K562 (cell line): Measurements from ENCODE around the gene TRAPPC5. TPM values are rescaled to one million over a fixed set of nuclear protein-coding genes. Genes with fewer than 3 reads are reported as not detected.

Experiments used
- ATAC-seq: fragments of 200-7000 bp; cut with Tn5 transposase; 3 replicates; pipeline ENCODE4 v1.9.1; 2020; ENCODE audit warnings: moderate library complexity
- BruUV-seq: library from RNA; stranded (reverse); fragments of 400-500 nt; replicated peaks from 2 replicates; lab custom pipeline; 2021; lab: Mats Ljungman, UMichigan
- CTCF ChIA-PET: fragments of 300-600 bp; formaldehyde crosslinking; extraction: SDS; loops from one replicate; lab custom pipeline; 2021; ENCODE audit warnings: low intra/inter-chr PET ratio; lab: Yijun Ruan, JAX
- POLR2A ChIA-PET: fragments of 300-600, 350-650 bp; sonication (Branson Sonifier 250); formaldehyde crosslinking; extraction: SDS; loops from one replicate; lab custom pipeline; 2021; ENCODE audit warnings: antibody characterized with exemption, inconsistent platforms; lab: Yijun Ruan, JAX
- DNase-seq, 4 experiments: peaks; one replicate each; pipeline versions ENCODE4 v3.0.0 to v3.0.0-alpha.2; 2011 to 2018; ENCODE audit warnings: low spot score in 3 of 4, mixed read lengths in 3 of 4; ENCODE audit errors: extremely low read depth in 1 of 4
- FAIRE-seq: peaks from 2 replicates; lab custom pipeline; 2011; peaks lifted over from hg19 to GRCh38; lab: Jason Lieb, UNC
- H2AFZ ChIP-seq: 2 replicates; pipeline ENCODE4 v1.6.0; 2011; ENCODE audit warnings: low read depth, low read length, control low read depth, inconsistent platforms
- H3K27ac ChIP-seq: fragments of 200-600 bp; 3 replicates; pipeline ENCODE4 v1.8.0; 2011; ENCODE audit warnings: low read depth, mild to moderate bottlenecking, control low read depth, inconsistent platforms, low read length, moderate library complexity, mixed read lengths; ENCODE audit errors: extremely low read depth
- H3K27me3 ChIP-seq, 2 experiments: fragments of 300-600 bp in 1 of 2; 2 replicates in 1 of 2; 3 replicates in 1 of 2; pipeline versions ENCODE4 v1.6.0 to v1.8.0; 2011; ENCODE audit warnings: inconsistent platforms in 2 of 2, low read length in 2 of 2, mild to moderate bottlenecking in 1 of 2, mixed read lengths in 1 of 2, moderate library complexity in 1 of 2; ENCODE audit not compliant: control insufficient read depth in 2 of 2, insufficient read depth in 2 of 2
- H3K36me3 ChIP-seq: fragments of 300-600 bp; 3 replicates; pipeline ENCODE4 v1.8.0; 2011; ENCODE audit warnings: mild to moderate bottlenecking, low read length, inconsistent platforms; ENCODE audit not compliant: control insufficient read depth, insufficient read depth
- H3K4me1 ChIP-seq, 2 experiments: fragments of 200-600 bp in 1 of 2; replicated peaks in 1 of 2; 2 replicates in 1 of 2; 3 replicates in 1 of 2; pipeline versions ENCODE4 v1.5.1 to v1.8.0; 2011; ENCODE audit warnings: inconsistent platforms in 2 of 2, low read length in 2 of 2, mild to moderate bottlenecking in 1 of 2, mixed read lengths in 1 of 2, moderate library complexity in 1 of 2; ENCODE audit not compliant: control insufficient read depth in 2 of 2, insufficient read depth in 2 of 2
- H3K4me2 ChIP-seq: 2 replicates; pipeline ENCODE4 v1.6.1; 2011; ENCODE audit warnings: low read length, control low read depth, inconsistent platforms, mixed read lengths; ENCODE audit not compliant: insufficient read depth
- H3K4me3 ChIP-seq: fragments of 200-600 bp; sonication (generic), shearing (Covaris generic); 2 replicates; pipeline ENCODE4 v1.5.1; 2016; ENCODE audit warnings: control low read depth, inconsistent platforms
- H3K79me2 ChIP-seq: fragments of 200-600 bp; 3 replicates; pipeline ENCODE4 v1.8.0; 2011; ENCODE audit warnings: low read length, inconsistent platforms; ENCODE audit not compliant: control insufficient read depth, insufficient read depth
- H3K9ac ChIP-seq, 2 experiments: 2 replicates each; pipeline versions ENCODE4 v1.6.0 to v1.6.1; 2011; ENCODE audit warnings: low read depth in 2 of 2, low read length in 2 of 2, control low read depth in 1 of 2, inconsistent platforms in 1 of 2, mild to moderate bottlenecking in 1 of 2, mixed read lengths in 1 of 2; ENCODE audit not compliant: insufficient read depth in 1 of 2
- H3K9me1 ChIP-seq: one replicate; pipeline ENCODE4 v1.6.0; 2011; ENCODE audit warnings: inconsistent platforms, mild to moderate bottlenecking, low read length, moderate library complexity; ENCODE audit not compliant: control insufficient read depth, insufficient read depth
- H3K9me3 ChIP-seq: replicated peaks from 2 replicates; pipeline ENCODE4 v1.5.1; 2011; ENCODE audit warnings: low read depth, low read length, inconsistent platforms; ENCODE audit not compliant: control insufficient read depth, insufficient read depth
- H4K20me1 ChIP-seq: replicated peaks from 2 replicates; pipeline ENCODE4 v1.6.1; 2011; ENCODE audit warnings: low read length, inconsistent platforms, mixed read lengths; ENCODE audit not compliant: control insufficient read depth, insufficient read depth
- DMBX1 ChIP-seq: fragments of 250-450 bp; sonication (Bioruptor Pico); IDR thresholded peaks from 2 replicates; pipeline ENCODE4 v1.8.0; 2022; ENCODE audit warnings: inconsistent platforms, mild to moderate bottlenecking, moderate library complexity, borderline replicate concordance
- EHMT2 ChIP-seq: fragments of 450-650 bp; IDR thresholded peaks from 2 replicates; pipeline ENCODE4 v1.6.1; 2018; ENCODE audit warnings: antibody characterized with exemption
- HLTF ChIP-seq: fragments of 450-650 bp; IDR thresholded peaks from 2 replicates; pipeline ENCODE4 v1.6.1; 2016
- IRF2 ChIP-seq: sonication (generic); formaldehyde crosslinking; IDR thresholded peaks from 2 replicates; pipeline ENCODE4 v1.8.1; 2022; ENCODE audit warnings: mild to moderate bottlenecking, missing genetic modification reagents
- MBD2 ChIP-seq: sonication (generic); IDR thresholded peaks from 2 replicates; pipeline ENCODE4 v1.6.1; 2016; ENCODE audit warnings: low read depth, borderline replicate concordance
- NONO ChIP-seq, 2 experiments: fragments of 200-400 bp in 1 of 2; fragments of 450-650 bp in 1 of 2; formaldehyde crosslinking in 1 of 2; IDR thresholded peaks; 2 replicates each; pipeline ENCODE4 v1.6.1; 2017; ENCODE audit warnings: low read depth in 2 of 2, mild to moderate bottlenecking in 2 of 2, moderate library complexity in 2 of 2, low read length in 1 of 2
- NR2F6 ChIP-seq: fragments of 450-650 bp; formaldehyde crosslinking; IDR thresholded peaks from 2 replicates; pipeline ENCODE4 v1.4.0; 2020; ENCODE audit warnings: mild to moderate bottlenecking
- TAL1 ChIP-seq: fragments of 450-650 bp; IDR thresholded peaks from 2 replicates; pipeline ENCODE4 v1.6.1; 2016; ENCODE audit warnings: mild to moderate bottlenecking
- ZFPM2 ChIP-seq: fragments of 250-450 bp; sonication (Bioruptor Pico); IDR thresholded peaks from 2 replicates; pipeline ENCODE4 v1.5.1; 2022; ENCODE audit warnings: mild to moderate bottlenecking
- WGBS: fragments of 100-300 bp; shearing (Covaris generic); methylation state at CpG from one replicate; pipeline ENCODE4 v1.1.6; 2016; ENCODE audit warnings: low coverage, mixed read lengths; ENCODE audit not compliant: insufficient coverage; ENCODE audit errors: missing lambda C conversion rate; 5-methylcytosine and 5-hydroxymethylcytosine counted together
- in situ Hi-C: fragments of 300-500 bp; cut with MboI; formaldehyde crosslinking; loops from 4 replicates; pipeline ENCODE4 v1.15.0; 2018; ENCODE audit warnings: inconsistent platforms, mixed read lengths
- intact Hi-C: fragments of 100-400 bp; cut with micrococcal nuclease; formaldehyde crosslinking; loops from 2 replicates; pipeline ENCODE4 v1.14.2; 2022
- polyA plus RNA-seq, 8 experiments: library from polyadenylated mRNA; depleted of rRNA in 4 of 8; stranded (reverse) in 5 of 8; unstranded in 3 of 8; fragments of >200 nt; fragmentation: Nextera tagmentation in 2 of 8; fragmentation: Illumina TruSeq in 1 of 8; extraction: Ambion mirVana in 2 of 8; extraction: Trizol in 1 of 8; gene quantifications; 2 replicates each; pipeline versions ENCODE4 v1.2.1 to v1.2.3, GENCODE V29; 2011 to 2014; ENCODE audit warnings: inconsistent platforms in 1 of 8, missing spikeins in 1 of 8
- total RNA-seq, 7 experiments: library from RNA; depleted of rRNA in 6 of 7; stranded (reverse); fragments of >200 nt in 6 of 7; fragmentation: Illumina TruSeq in 2 of 7; extraction: Trizol in 2 of 7; gene quantifications; 2 replicates each; pipeline versions ENCODE4 v1.2.1 to v1.2.3, GENCODE V29; 2011 to 2021; ENCODE audit warnings: low replicate concordance in 1 of 7
- TF ChIP-seq, protein P1 (sequence below): sonication (generic); IDR thresholded peaks from 2 replicates; pipeline ENCODE4 v1.6.1; 2016

The TRAPPC5 gene
- total and polyA plus RNA-seq, 9 of the 15 experiments (the other 6 are each of a cell fraction or from before 2014, with no cell fraction given): 2.0 to 76.9 (median 29.3) TPM

DNA sequence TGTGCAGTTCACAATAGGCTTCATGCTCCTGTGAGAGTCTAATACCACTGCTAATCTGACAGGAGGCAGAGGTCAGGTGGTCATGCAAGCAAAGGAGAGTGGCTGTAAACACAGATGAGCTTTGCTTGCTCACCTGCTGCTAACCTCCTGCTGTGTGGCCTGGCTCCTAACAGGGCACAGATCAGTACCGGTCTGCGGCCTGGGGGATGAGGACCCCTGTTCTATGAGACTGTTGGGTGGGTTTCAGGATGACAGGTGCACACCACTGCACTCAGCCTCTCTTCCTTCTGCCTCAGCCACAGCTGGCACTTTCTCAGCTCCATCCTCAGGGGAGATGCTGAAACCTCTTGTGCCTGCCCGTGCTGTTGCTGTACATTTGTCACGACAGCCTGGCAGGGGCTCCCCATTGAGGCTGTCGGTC, 41.6 kb downstream of the TRAPPC5 start:
- ATAC-seq (no peak), DNase-seq (no peak), FAIRE-seq (no peak)
- TF ChIP-seq DMBX1 (CRISPR knock-in tag): no peak
- no peak for TF ChIP-seq EHMT2
- TF ChIP-seq, protein P1, sequence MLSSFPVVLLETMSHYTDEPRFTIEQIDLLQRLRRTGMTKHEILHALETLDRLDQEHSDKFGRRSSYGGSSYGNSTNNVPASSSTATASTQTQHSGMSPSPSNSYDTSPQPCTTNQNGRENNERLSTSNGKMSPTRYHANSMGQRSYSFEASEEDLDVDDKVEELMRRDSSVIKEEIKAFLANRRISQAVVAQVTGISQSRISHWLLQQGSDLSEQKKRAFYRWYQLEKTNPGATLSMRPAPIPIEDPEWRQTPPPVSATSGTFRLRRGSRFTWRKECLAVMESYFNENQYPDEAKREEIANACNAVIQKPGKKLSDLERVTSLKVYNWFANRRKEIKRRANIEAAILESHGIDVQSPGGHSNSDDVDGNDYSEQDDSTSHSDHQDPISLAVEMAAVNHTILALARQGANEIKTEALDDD: no peak
- TF ChIP-seq ZFPM2 (CRISPR knock-in tag): no peak
- Histone ChIP-seq H3K27ac (no peak overlapping the region), H3K4me3 (no peak overlapping the region), H3K79me2 (no peaks in the 10 kb centered on the region), H3K9me3 (no peaks in the 10 kb centered on the region), H2AFZ (no peak overlapping the region), H3K9ac (0 out of 4 replicates have a peak overlapping the region, but pooled peaks of 1 of the 2 experiments have one; percentile 26), H3K36me3 (no peaks in the 10 kb centered on the region), H3K27me3 (peaks cover 8 to 42% of the 10 kb centered on the region in 2 experiments), H3K9me1 (no peaks in the 10 kb centered on the region), H3K4me2 (no peak overlapping the region), H4K20me1 (no peaks in the 10 kb centered on the region), H3K4me1 (no peaks in the 10 kb centered on the region)
- intact Hi-C loops (no loop called here), in situ Hi-C loops (no loop called here)
- 6% methylated on average over 5 of the region's 5 CpGs for WGBS
- BruUV-seq: no TSS peak
- CTCF ChIA-PET: no interaction called here
- POLR2A ChIA-PET: interaction anchor here (0.6 to 0.8 kb wide), 2 partner anchors 10 to 41 kb away, joined by 3 read pairs; partner anchors contain the start of genes CLEC4G and TRAPPC5

DNA sequence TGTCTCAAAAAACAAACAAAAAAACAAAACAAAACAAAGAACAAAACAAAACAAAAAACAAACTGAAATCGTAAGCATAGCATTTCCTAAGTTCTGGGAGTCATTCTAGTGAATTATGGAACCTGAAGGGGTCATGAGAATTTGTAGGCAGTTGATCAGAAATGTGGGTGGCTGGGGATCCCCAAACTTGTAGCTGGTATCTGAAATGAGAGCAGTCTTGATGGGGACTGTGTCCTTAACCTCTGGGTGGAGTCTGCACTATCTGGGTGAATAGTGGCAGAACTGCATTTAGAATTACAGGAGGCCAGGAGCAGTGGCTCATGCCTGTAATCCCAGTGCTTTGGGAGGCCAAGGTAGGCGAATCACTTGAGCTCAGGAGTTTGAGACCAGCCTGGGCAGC, 45.2 kb downstream of the TRAPPC5 start:
- ATAC-seq (no peak), DNase-seq (no peak), FAIRE-seq (no peak)
- ChIA-PET POLR2A (interaction anchor here (0.6 kb wide), 1 partner anchor 401 kb away, joined by 3 read pairs; no protein-coding TSS in a partner anchor), CTCF (no interaction called here)
- Histone ChIP-seq H3K9me1 (no peaks in the 10 kb centered on the region), H3K27ac (no peak overlapping the region), H2AFZ (no peak overlapping the region), H3K9ac (no peak overlapping the region), H3K79me2 (no peaks in the 10 kb centered on the region), H4K20me1 (0 out of 2 replicates have a peak, but pooled peaks cover 3% of the 10 kb centered on the region), H3K4me2 (no peak overlapping the region), H3K4me1 (peaks cover 0 to 15% of the 10 kb centered on the region in 2 experiments; a peak in 2 of 5 replicates), H3K4me3 (no peak overlapping the region), H3K9me3 (no peaks in the 10 kb centered on the region), H3K36me3 (no peaks in the 10 kb centered on the region), H3K27me3 (peaks cover 7 to 61% of the 10 kb centered on the region in 2 experiments)
- TF ChIP-seq NR2F6 (CRISPR knock-in tag) (no peak), TAL1 (no peak), HLTF (no peak), IRF2 (CRISPR knock-in tag) (no peak), MBD2 (no peak), NONO (IDR thresholded peaks at IDR 0.05; ENCODE audit: low read depth in 2 of 2, low read length in 1 of 2) (no peak)
- BruUV-seq: no TSS peak
- intact Hi-C loops (no loop called here), in situ Hi-C loops (no loop called here)
- 6% methylated on average over 2 of the region's 2 CpGs for WGBS
